T-helper 2 cell treated with Interferon-gamma antibody and Interleukin-4, amounts not matched to agents 100 ng/mL and 5 ng/mL, for 36 hours (primary cell): ENCODE results near the gene LYPD4. TPM values are rescaled to one million over a fixed set of nuclear protein-coding genes. Genes with fewer than 3 reads are reported as not detected.

ENCODE experiments used
- intact Hi-C: fragments of 100-400 bp; cut with micrococcal nuclease; formaldehyde crosslinking; loops from one replicate; pipeline ENCODE4 v1.15.1; 2023
- total RNA-seq: library from RNA; stranded (reverse); gene quantifications from 2 replicates; pipeline ENCODE4 v1.2.3, GENCODE V29; 2022

Gene LYPD4
- total RNA-seq, 1 donor from 2014 or later: not detected

- intact Hi-C loops: no loop called here
Measured at GRCh38 chr19:41876847-41877832, 32.7 kb upstream of the LYPD4 start, which contains the start of gene CD79A. CD79A (plus strand) TSS chr19:41877279; CDS start chr19:41877305, 26 bp downstream.

DNA sequence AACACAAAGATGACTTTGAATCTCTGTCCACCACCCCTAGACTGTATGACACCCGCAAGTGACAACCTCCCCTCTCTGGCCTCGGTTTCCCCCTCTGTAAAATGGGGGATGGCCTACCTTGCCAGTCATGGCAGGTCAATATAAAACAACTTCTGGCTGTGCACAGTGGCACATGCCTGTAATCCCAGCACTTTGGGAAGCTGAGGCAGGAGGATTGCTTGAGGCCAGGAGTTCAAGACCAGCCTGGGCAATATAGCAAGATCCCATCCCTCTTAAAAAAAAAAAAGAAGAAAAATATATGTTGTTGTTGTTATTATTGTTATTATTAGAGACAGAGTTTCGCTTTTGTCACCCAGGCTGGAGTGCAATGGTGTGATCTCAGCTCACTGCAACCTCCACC is 31.5 kb upstream of the LYPD4 start:
- intact Hi-C loops: loop anchor here (1.0 to 2.0 kb wide), 2 partner anchors 7 to 53 kb away; partner anchors contain the start of genes ARHGEF1 and ERFL

- intact Hi-C loops: loop anchor here (1.0 to 2.0 kb wide), 2 partner anchors 14 to 78 kb away; no protein-coding TSS in a partner anchor
Measured at GRCh38 chr19:41872775-41873647, 28.5 kb upstream of the LYPD4 start.

DNA sequence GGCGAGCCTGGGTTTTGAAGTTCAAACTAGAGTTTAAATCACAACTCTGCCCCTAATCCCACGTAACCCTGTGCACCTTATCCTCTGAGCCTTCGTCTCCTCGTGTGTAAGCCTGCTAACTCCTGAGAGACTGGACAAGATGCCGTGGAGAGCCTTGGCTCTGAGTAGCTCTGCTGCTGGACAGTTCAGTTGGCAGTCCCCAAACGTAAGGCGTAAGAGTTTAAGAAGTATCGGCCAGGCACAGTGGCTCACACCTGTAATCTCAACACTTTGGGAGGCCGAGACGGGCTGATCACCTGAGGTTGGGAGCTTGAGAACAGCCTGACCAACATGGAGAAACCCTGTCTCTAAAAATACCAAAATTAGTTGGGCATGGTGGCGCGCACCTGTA is 27.9 kb upstream of the LYPD4 start:
- intact Hi-C loops: loop anchor here (2.0 kb wide), 1 partner anchor 14 kb away; no protein-coding TSS in a partner anchor

- intact Hi-C loops: loop anchor here (1.0 to 2.0 kb wide), 2 partner anchors 11 to 15 kb away; partner anchors contain the start of gene RPS19
Measured at GRCh38 chr19:41871573-41872383, 27.3 kb upstream of the LYPD4 start.

GRCh38 chr19:41870401-41870873 is 26.0 kb upstream of the LYPD4 start:
- intact Hi-C loops: no loop called here

DNA sequence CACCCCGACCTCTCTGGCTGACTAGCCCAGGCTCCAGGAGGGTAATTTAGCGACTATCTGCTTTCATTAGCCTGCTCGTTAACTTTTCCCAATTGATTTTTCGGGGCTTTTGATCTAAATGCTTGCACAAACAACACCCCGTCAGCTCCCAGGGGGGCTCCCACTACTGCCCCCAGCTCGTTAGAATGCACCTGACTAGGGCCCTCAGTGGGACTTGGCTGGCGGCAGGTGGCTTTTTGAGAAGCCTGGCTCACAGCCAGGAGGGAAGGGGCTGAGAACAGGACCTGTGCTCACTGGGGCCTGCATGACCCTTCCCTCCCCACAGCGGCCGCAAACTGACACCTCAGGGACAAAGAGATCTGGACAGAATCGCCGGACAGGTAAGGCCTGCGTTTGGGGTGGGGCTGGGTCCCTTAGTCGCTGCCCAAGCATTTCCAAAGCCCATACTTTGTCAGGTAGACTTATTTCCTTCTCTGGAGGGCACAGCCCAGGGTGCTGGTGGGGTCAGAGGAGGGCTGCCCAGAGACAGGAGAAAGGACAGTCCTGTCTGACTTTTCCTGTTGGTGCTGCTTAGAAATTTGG is 25.0 kb upstream of the LYPD4 start:
- intact Hi-C loops: no loop called here

GRCh38 chr19:41868989-41869300 is 24.5 kb upstream of the LYPD4 start:
- intact Hi-C loops: no loop called here

- intact Hi-C loops: no loop called here
Measured at GRCh38 chr19:41868120-41868988, 23.9 kb upstream of the LYPD4 start.

GRCh38 chr19:41866284-41866683 is 21.8 kb upstream of the LYPD4 start:
- intact Hi-C loops: no loop called here

- intact Hi-C loops: no loop called here
Measured at GRCh38 chr19:41864374-41864773, 19.9 kb upstream of the LYPD4 start.

- intact Hi-C loops: no loop called here
Measured at GRCh38 chr19:41863209-41863931, 18.9 kb upstream of the LYPD4 start.

- intact Hi-C loops: no loop called here
Measured at GRCh38 chr19:41862445-41862986, 18.0 kb upstream of the LYPD4 start.

- intact Hi-C loops: no loop called here
Measured at GRCh38 chr19:41861846-41862245, 17.4 kb upstream of the LYPD4 start.

DNA sequence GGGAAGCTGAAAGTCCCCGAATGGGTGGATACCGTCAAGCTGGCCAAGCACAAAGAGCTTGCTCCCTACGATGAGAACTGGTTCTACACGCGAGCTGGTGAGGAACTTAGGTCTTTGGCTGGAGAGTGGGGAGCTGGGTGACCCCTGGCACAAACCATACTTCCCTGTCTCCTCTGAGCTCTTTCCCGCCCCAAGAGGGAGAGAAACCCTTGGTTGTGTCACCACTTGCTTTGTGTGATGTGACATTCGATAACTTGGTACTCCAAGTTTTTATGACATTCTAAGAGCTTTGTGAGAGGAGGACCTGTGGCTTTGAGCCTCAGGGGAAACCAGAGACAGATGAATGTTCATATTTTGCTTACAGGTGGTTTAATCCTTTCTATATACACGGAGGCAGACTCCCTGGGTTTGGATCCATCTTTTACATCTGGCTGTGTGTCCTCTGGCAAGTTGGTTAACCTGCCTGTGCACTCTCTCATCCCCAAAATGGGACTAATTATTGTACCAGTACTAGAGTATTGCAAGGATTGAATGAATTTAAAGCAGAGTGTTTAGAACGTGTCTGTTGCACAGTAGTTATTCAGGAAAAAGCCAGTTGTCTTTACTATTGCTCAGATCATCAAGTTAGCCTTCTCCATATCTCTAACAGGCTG is 16.8 kb upstream of the LYPD4 start:
- intact Hi-C loops: no loop called here

DNA sequence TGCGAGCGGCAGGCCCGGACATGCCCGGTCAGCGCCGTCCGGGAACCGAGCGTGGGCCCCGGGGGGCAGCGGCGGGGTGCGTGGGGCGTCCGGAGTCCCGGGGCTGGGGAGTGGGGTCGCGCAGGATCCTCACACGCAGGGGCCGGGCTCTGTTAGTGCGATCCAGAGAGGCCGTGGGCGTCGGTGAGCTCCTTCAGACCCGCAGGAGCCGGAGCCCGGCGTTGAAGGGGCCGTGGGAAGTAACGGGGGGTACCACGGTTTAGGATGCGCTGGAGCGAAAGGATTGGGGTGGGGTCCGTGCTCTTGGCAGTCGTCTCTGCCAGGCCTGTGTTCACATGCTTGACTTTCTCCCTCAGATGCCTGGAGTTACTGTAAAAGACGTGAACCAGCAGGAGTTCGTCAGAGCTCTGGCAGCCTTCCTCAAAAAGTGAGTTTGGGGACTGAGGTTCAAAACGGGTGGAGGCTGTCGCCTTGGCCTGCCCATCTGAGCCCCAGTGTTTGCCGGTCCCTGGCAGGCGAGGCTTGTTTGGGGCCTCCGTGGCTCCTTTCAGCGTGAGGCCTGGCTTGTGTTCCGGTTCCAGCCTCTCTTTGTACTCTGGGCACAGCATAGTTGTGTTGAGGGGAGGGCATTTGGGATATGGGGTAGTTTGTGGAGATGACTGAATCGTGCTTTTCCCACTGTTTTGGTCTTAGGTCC is 16.1 kb upstream of the LYPD4 start:
- intact Hi-C loops: loop anchor here (1.0 kb wide), 2 partner anchors 11 to 24 kb away; no protein-coding TSS in a partner anchor
